ENCODE results near the gene NKAIN2.
"Not testable (repeated sequence)": the region's sequence is repeated elsewhere in the genome, so short reads cannot be mapped to it uniquely, and the experiment has no call there.

Gene NKAIN2

GRCh38 chr6:124535746-124536145 lies 732.1 kb downstream of the NKAIN2 start:
- DNase-seq = no peak

GRCh38 chr6:124536157-124536841 lies 732.6 kb downstream of the NKAIN2 start:
- DNase-seq = no peak

GRCh38 chr6:124536842-124537191 lies 733.2 kb downstream of the NKAIN2 start:
- DNase-seq = no peak

GRCh38 chr6:124539096-124539495 lies 735.4 kb downstream of the NKAIN2 start:
- no peak for DNase-seq

GRCh38 chr6:124541573-124541972 lies 737.9 kb downstream of the NKAIN2 start:
- DNase-seq = no peak

DNA sequence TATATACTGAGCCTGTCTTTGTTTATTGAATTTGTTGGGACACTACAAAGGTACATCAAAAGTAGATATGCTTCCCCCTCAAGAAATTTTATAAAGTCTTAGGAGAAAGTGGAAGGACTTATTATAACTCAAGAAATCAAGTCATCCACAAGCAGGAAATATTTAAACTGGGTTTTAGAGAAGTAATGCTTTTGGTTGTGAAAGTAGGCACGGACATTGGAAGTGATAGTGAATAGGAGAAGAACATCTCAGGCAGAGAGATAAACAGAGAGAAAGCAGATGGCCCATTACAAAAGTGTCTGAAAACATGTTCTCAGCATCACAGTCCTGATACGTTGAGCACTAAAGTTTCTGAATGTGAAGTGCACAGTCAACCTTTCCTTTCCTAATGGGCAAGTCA lies 742.9 kb downstream of the NKAIN2 start:
- no peak for DNase-seq

DNA sequence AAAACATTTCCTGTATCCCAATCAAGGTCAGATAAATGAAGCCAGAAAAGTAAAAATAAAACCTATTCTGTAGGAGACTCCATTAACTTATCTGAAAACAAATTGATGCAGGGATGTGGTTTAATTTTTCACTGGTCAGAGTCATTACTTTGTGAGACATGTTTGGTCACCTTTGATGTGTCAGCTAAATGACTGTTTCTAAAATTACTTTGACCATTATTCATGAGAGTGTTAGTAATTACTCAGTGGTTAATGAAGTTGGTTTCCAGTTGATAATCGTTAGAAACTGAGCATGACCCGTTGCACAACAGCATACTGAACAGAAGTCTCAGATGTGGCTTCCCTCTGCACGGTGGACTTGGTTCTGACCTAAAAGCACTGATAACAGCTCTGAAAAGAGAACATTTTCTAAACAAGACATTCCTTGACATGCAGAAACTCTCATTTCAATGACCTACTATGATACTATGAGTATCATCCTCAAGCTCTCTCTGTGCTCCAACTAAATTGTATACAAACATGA lies 748.1 kb downstream of the NKAIN2 start:
- no peak for DNase-seq

DNA sequence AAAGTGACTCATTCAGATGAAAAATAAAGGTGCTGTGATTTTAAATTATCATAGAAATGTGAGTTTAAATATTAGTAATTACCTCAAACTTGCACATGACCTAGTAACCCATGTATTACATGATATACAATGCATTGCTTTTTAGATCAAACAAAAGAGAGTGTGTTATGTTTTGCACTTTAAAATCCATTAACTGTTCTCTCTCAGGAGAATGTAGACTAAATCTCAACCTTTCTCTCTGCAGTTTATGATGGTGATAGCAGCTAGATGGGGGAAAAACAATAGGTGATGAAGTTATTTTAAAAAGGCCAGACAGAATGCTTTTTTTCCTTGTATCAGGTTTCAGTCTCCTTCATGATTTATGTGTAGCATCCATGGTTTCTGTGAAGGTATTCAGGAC lies 754.2 kb downstream of the NKAIN2 start:
- no peak for DNase-seq

DNA sequence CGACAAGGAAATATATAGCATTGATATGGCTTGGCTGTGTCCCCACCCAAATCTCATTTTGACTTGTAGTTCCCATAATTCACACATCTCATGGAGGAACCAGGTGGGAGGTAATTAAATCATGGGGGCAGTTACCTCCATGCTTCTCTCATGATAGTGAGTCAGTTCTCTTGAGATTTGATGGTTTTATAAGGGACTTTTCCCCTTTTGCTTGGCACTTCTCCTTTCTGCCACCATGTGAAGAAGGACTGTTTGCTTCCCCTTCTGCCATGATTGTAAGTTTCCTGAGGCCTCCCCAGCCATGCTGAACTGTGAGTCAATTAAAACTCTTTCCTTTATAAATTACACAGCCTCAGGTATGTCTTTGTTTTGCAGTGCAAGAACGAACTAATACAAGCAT lies 756.4 kb downstream of the NKAIN2 start:
- DNase-seq = not testable (repeated sequence)

- DNase-seq = no peak
Measured at GRCh38 chr6:124560873-124561567, 757.4 kb downstream of the NKAIN2 start.

- DNase-seq = no peak
Measured at GRCh38 chr6:124561635-124562130, 758.0 kb downstream of the NKAIN2 start.

- not testable (repeated sequence) for DNase-seq
Measured at GRCh38 chr6:124564125-124564524, 760.5 kb downstream of the NKAIN2 start.

DNA sequence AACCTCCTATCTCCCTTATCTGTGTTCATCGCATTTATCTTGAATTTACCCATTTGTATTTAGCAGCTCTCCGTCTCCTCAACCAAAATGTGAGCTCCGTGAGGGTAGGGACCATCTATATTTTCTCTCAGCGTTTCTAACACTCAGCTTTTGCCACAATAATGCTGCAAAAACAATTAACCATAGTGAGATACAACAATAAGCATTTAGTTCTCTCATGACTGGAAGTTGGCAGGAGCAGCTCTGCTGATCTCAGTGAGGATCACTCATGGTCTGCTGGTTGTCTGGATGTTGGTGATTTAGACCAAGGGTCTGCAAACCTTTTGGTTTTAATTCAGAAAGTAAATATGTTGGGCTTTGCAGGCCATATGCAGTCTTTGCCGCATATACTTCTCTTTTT lies 763.7 kb downstream of the NKAIN2 start:
- no peak for DNase-seq

DNA sequence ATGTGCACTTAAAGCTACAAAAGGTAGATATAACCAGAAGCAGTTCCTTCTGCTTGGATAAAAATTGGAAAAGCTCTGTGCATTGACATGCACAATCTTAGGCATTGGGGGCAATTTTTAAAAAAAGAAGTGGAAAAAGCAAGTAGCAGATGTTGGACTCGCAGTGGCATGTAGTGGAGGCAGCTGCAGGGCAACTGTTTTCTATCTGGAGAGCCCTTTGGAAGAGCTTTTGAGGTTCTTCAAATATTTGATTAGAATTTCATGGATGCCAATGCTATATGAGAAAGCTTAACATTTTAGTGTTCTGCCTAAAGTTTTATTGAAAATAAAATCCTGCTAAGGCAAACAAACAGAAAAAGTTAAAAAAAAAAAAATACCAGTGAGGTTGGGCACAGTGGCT lies 770.3 kb downstream of the NKAIN2 start:
- no peak for DNase-seq

DNA sequence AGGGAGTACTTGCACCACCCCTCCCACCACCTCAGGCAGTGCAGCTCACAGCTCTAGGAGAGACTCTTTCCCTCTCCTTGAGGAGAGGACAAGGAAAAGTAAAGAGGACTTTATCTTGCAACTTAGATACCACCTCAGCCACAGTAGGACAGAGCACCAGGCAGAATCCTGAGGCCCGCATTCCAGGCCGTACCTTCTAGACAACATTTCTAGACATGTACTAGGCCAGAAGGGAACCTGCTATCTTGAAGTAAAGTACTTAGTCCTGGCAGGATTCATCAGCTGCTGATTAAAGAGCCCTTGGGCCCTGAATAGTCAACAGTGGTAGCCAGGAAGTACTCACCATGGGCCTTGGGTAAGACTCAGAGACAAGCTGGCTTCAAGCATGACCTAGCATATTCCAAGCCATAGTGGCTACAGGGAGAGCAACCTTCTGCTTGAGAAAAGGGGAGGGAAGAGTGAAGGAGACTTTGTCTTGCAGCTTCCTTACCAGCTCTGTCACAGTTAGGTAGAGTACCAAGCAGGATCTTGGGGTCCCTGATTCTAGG lies 774.1 kb downstream of the NKAIN2 start:
- no peak for DNase-seq

- DNase-seq = no peak
Measured at GRCh38 chr6:124590001-124590400, 786.3 kb downstream of the NKAIN2 start.

GRCh38 chr6:124599656-124600055 lies 796.0 kb downstream of the NKAIN2 start:
- no peak for DNase-seq

DNA sequence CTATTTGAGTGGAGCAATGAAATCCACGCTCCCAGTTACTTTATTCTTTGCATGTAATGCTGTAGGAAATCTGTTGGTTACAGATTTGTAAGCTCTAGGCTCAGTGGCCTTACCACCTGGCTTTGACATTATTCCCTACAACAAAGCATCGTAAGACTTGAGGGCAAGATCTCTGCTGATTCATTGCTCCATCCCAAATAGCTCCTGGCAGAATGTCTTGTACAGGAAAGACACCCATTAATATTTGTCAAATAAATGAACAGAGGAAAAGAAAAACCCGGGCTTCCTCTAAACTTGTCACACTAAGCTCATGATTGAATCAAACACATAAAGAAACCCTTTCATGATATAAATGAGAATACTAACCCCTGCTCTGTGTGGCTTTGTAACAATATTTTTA lies 801.1 kb downstream of the NKAIN2 start:
- no peak for DNase-seq

DNA sequence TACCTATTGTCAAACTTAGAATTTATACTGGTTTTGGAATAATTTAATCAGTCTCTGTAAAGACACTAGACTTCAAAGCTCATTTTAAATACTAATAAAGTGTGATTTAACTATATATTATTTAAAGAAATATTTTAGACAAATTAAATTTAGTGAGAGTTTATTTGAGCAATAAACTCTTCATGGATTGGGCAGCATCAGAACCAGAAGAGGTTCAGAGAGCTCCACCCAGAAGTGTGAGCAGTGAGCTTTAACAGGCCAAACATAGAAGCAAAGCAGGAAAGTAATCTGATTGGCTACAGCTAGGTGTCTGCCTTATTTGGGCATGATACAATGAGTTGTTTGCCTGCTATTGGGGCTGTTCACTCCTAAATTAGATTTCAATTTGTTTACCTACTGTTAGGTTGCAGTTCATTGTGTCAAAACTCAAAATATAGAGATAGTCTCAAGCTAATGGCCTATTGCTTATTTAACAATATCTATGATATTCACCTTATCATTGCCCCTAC lies 803.5 kb downstream of the NKAIN2 start:
- DNase-seq = no peak

- no peak for DNase-seq
Measured at GRCh38 chr6:124613031-124613430, 809.4 kb downstream of the NKAIN2 start.

DNA sequence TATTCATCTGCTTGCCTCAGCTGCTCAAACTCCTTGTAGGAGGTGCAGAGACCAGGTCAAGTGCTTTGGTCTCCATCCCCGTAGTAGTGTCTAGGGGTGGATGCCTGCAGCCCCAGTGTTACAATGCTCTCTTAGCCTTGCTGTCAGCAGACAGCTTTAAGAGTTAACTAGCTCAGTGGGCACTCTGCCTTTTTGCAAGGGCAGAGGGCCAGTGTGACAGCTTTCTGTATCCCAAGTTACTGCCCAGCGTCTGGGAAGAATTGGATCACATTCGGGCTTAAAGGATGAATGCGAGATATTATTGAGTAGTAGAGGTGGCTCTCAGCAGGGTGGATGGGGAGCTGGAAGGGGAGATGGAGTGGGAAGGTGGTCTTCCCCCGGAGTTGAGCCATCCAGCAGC lies 818.7 kb downstream of the NKAIN2 start:
- no peak for DNase-seq

DNA sequence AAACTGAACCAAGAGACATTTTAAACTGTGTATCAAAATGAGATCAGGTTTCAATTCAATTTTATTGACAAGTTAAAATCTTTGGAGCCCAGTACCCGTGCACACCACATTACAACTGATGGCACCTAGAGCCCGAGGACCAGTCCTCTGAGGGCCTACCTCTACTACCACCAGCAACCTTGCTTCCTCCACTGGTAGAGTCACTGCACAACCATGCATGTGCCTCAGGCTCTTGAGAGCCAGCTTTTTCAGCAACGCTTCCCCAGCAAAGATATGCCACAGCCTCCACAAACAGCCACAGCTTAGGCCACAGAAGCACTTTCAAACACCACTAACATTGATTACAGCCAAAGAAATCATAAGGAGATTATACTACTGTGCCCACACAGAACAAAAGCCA lies 830.0 kb downstream of the NKAIN2 start:
- DNase-seq = no peak

DNA sequence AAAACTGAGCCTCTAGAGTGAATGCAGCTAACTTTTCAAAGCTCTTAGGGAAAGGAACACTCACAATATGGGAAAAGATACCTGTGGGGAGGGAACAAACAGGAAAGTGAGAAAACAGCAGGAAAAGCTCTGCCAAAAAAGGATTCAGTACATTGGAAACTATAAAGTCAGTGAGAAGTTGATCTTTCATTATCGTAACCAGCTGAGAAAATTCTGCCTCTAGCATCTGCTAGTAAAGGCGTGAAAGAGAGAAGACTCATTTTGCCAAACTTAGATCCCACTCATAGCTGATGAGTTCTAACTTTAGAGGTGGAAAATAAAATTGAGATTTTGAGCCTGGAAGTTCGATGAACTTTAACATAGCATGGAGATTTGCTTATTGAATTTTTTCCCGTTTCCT lies 836.8 kb downstream of the NKAIN2 start:
- DNase-seq = no peak

DNA sequence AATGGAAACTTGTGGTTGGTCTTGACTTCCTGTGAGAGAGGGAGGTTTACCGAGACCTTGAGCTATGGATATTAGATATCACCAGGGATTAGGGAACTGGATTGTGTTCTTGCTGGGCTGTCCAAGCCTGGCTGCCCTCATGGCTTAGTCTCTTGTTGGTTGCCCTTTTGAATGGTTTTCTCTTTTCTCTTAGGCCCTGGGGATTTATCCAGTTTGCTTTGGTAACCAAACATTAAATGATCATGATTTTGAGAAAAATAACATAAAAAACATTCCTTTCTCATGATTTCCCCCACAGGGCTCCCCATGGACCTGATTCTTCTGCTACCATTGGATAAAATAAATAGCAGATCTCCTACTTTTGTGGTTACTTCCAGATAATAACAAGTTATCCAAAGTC lies 852.2 kb downstream of the NKAIN2 start:
- no peak for DNase-seq
